Dendritic cell treated with granulocyte-macrophage colony-stimulating factor and Interleukin-4, amounts not matched to agents 40 ng/mL and 50 ng/mL, for 4 days (primary cell): ENCODE results near the gene TGFB1I1.

Experiments used
- H3K27ac Mint-ChIP-seq: one replicate; pipeline ENCODE4 v1.8.0; 2022; ENCODE audit warnings: mild to moderate bottlenecking, mixed read lengths
- H3K27me3 Mint-ChIP-seq: one replicate; pipeline ENCODE4 v1.8.0; 2022; ENCODE audit warnings: mild to moderate bottlenecking, mixed read lengths
- H3K36me3 Mint-ChIP-seq: one replicate; pipeline ENCODE4 v1.8.0; 2022; ENCODE audit warnings: low read depth, mixed read lengths
- H3K4me1 Mint-ChIP-seq: one replicate; pipeline ENCODE4 v1.8.0; 2022; ENCODE audit warnings: low read depth, mixed read lengths
- H3K4me3 Mint-ChIP-seq: one replicate; pipeline ENCODE4 v1.8.0; 2022; ENCODE audit warnings: mild to moderate bottlenecking, moderate library complexity, mixed read lengths
- H3K9me3 Mint-ChIP-seq: one replicate; pipeline ENCODE4 v1.8.0; 2022; ENCODE audit warnings: mixed read lengths
- intact Hi-C: fragments of 100-400 bp; cut with micrococcal nuclease; formaldehyde crosslinking; loops from one replicate; pipeline ENCODE4 v1.15.0; 2022

Gene TGFB1I1

DNA sequence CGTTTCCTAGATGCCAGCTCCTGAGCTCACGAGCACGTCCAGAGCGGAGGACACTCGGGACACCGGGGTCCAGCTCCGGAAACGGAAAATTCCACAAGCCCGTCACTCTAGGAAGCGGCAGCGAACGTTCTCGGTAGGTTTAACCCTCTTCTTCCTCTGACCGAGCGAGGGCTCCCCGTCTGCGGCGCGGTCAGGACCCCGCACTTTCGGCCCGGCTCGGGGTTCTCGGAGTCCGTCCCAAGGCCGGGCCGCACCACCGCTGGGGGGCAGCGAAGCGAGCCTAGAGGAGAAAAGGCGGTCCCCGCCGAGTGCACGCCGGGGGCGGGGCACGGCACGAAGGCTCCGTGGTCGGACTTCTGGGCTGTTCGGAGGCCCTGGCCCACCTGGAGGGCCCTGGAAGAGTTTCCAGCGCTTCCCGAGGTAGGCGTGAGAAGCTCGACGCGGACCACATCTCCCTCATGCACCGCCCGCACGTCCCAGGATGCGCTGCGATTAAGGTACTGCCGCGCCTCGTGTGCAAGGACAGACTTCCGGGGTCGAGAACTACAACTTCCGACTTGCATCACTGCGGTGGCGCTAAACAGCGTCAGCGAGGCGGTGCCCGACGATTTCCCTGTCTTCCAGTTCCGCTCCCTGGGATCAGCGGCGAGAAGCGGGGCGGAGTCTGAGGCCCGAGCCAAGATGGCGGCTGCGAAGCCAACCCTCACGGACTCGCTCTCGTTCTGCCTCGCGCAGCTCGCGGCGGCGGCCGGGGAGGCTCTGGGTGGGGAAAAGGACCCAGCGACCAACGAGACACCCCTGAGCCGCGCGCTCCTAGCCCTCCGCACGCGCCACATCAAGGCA is 12.9 kb upstream of the TGFB1I1 start, which contains the start of gene ARMC5:
Gene ARMC5, plus strand, starts transcription at position 658 of the 843 bp plus-strand sequence. Its CDS starts 24 bp downstream, at position 682.
- no peaks in the 10 kb centered on the region for H3K9me3 Mint-ChIP-seq
- H3K27me3 Mint-ChIP-seq = no peaks in the 10 kb centered on the region
- peaks cover 52% of the 10 kb centered on the region for H3K4me1 Mint-ChIP-seq
- peak within 1 kb of the TSS; percentile 99 for H3K27ac Mint-ChIP-seq
- intact Hi-C loops = no loop called here
- H3K4me3 Mint-ChIP-seq = peak within 1 kb of the TSS; percentile 89
- H3K36me3 Mint-ChIP-seq = peaks cover 48% of the 10 kb centered on the region

- Mint-ChIP-seq H3K27ac (peak overlapping the region; percentile 99), H3K9me3 (no peaks in the 10 kb centered on the region), H3K36me3 (peaks cover 57% of the 10 kb centered on the region), H3K27me3 (no peaks in the 10 kb centered on the region), H3K4me1 (peaks cover 49% of the 10 kb centered on the region), H3K4me3 (peak overlapping the region; percentile 89)
- intact Hi-C loops = loop anchor here (1.0 to 10.0 kb wide), 2 partner anchors 48 to 405 kb away; partner anchors contain the start of gene RUSF1
Observed at GRCh38 chr16:31459687-31460581, 12.0 kb upstream of the TGFB1I1 start.

GRCh38 chr16:31460582-31461002 is 11.4 kb upstream of the TGFB1I1 start:
- peak overlapping the region; percentile 99 for H3K27ac Mint-ChIP-seq
- H3K9me3 Mint-ChIP-seq = no peaks in the 10 kb centered on the region
- H3K36me3 Mint-ChIP-seq = peaks cover 59% of the 10 kb centered on the region
- intact Hi-C loops = loop anchor here (1.0 to 10.0 kb wide), 2 partner anchors 48 to 404 kb away; partner anchors contain the start of gene RUSF1
- H3K4me1 Mint-ChIP-seq = peaks cover 44% of the 10 kb centered on the region
- no peaks in the 10 kb centered on the region for H3K27me3 Mint-ChIP-seq
- H3K4me3 Mint-ChIP-seq = peak overlapping the region; percentile 89

- Mint-ChIP-seq H3K4me1 (peaks cover 44% of the 10 kb centered on the region), H3K9me3 (no peaks in the 10 kb centered on the region), H3K27me3 (no peaks in the 10 kb centered on the region), H3K27ac (peak overlapping the region; percentile 30), H3K4me3 (no peak overlapping the region), H3K36me3 (peaks cover 64% of the 10 kb centered on the region)
- intact Hi-C loops = loop anchor here (10.0 kb wide), 1 partner anchor 403 kb away; no protein-coding TSS in a partner anchor
Observed at GRCh38 chr16:31461201-31461920, 10.6 kb upstream of the TGFB1I1 start.

DNA sequence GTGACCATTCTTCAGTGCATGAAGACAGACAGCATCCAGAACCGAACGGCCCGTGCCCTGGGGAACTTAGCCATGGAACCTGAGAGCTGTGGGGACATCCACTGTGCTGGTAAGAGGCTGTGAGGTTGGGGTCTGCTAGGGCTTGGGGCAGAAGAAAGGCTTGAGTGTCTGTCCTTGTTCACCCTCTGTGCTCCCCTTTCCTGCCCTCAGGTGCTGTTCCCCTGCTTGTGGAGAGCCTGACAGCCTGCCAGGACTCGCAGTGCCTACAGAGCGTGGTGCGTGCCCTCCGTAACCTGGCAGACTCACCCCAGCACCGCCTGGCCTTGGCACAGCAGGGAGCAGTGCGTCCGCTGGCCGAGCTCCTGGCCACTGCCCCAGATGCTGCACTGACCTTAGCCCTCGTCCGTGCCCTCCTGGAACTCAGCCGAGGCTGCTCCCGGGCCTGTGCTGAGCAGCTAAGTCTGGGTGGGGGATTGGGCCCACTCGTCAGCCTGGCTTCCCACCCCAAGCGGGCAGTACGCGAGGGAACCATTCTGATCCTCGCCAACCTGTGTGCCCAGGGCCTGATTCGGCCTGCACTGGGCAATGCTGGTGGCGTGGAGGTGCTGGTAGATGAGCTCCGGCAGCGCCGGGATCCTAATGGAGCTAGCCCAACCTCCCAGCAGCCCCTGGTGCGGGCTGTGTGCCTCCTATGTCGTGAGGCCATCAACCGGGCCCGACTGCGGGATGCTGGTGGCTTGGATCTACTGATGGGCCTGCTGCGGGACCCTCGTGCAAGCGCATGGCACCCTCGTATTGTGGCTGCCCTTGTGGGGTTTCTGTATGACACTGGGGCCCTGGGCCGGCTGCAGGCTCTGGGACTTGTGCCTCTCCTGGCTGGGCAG is 9.8 kb upstream of the TGFB1I1 start:
- Mint-ChIP-seq H3K4me1 (peaks cover 44% of the 10 kb centered on the region), H3K36me3 (peaks cover 72% of the 10 kb centered on the region), H3K4me3 (no peak overlapping the region), H3K9me3 (no peaks in the 10 kb centered on the region), H3K27me3 (no peaks in the 10 kb centered on the region), H3K27ac (peak overlapping the region; percentile 30)
- intact Hi-C loops = loop anchor here (10.0 kb wide), 1 partner anchor 403 kb away; no protein-coding TSS in a partner anchor

GRCh38 chr16:31464348-31464769 is 7.6 kb upstream of the TGFB1I1 start:
- intact Hi-C loops = loop anchor here (10.0 kb wide), 1 partner anchor 400 kb away; no protein-coding TSS in a partner anchor
- no peak overlapping the region for H3K4me3 Mint-ChIP-seq
- no peaks in the 10 kb centered on the region for H3K9me3 Mint-ChIP-seq
- H3K27me3 Mint-ChIP-seq = no peaks in the 10 kb centered on the region
- H3K36me3 Mint-ChIP-seq = peaks cover 59% of the 10 kb centered on the region
- H3K27ac Mint-ChIP-seq = no peak overlapping the region
- H3K4me1 Mint-ChIP-seq = peaks cover 34% of the 10 kb centered on the region

DNA sequence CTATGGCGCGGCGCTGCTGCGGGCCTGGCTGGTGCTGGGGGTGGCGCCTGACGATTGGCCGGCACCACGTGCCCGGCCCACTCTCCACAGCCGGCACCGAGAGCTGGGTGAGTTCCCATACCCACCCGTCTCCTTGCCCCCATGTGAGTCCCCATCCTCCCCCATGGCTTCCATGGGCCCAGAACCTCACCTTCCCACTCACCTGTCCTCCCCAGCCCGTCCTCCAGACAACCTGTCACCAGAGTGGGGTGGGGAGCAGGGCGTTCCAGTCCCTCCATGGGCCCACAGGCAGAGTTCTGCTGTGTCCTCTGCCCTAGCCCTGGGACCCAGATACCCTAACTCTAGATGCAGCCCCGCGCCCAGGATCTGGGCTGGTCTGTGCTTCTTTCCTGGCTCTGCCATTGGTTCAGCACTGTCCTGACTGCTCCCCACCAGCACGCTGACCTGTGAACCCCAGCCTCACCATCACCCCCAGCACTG is 7.1 kb upstream of the TGFB1I1 start:
- peaks cover 34% of the 10 kb centered on the region for H3K4me1 Mint-ChIP-seq
- intact Hi-C loops = loop anchor here (10.0 kb wide), 1 partner anchor 400 kb away; no protein-coding TSS in a partner anchor

DNA sequence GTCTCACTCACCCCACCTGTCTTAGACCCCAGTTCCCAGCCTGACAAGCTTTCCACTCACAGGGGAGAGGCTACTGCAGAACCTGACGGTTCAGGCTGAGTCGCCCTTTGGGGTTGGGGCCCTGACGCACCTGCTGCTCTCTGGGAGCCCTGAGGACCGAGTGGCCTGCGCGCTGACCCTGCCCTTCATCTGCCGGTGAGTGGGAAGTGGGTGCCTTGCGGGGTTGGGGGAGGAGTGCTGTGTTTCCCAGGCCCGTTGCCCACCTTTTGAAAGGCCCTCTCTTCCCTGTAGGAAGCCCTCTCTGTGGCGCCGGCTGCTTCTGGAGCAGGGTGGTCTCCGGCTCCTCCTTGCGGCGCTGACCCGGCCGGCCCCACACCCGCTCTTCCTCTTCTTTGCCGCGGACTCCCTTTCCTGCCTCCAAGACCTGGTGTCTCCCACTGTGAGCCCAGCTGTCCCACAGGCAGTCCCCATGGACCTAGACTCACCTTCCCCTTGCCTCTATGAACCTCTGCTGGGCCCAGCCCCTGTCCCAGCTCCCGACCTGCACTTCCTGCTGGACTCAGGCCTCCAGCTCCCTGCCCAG is 6.1 kb upstream of the TGFB1I1 start:
- Mint-ChIP-seq H3K9me3 (no peaks in the 10 kb centered on the region), H3K4me1 (peaks cover 26% of the 10 kb centered on the region), H3K36me3 (peaks cover 58% of the 10 kb centered on the region), H3K27ac (peak overlapping the region; percentile 63), H3K27me3 (peaks cover 4% of the 10 kb centered on the region), H3K4me3 (peak overlapping the region; percentile 45)
- intact Hi-C loops = loop anchor here (10.0 kb wide), 1 partner anchor 399 kb away; no protein-coding TSS in a partner anchor

More for the DNA sequence above, 7.1 kb upstream of the TGFB1I1 start:
- Mint-ChIP-seq H3K27me3 (no peaks in the 10 kb centered on the region), H3K36me3 (peaks cover 58% of the 10 kb centered on the region), H3K4me3 (no peak overlapping the region), H3K9me3 (no peaks in the 10 kb centered on the region), H3K27ac (no peak overlapping the region)

GRCh38 chr16:31466381-31466841 is 5.5 kb upstream of the TGFB1I1 start:
- Mint-ChIP-seq H3K27ac (peak overlapping the region; percentile 63), H3K9me3 (no peaks in the 10 kb centered on the region), H3K36me3 (peaks cover 58% of the 10 kb centered on the region), H3K27me3 (peaks cover 9% of the 10 kb centered on the region), H3K4me1 (peaks cover 25% of the 10 kb centered on the region), H3K4me3 (peak overlapping the region; percentile 45)
- intact Hi-C loops = loop anchor here (10.0 kb wide), 1 partner anchor 398 kb away; no protein-coding TSS in a partner anchor

DNA sequence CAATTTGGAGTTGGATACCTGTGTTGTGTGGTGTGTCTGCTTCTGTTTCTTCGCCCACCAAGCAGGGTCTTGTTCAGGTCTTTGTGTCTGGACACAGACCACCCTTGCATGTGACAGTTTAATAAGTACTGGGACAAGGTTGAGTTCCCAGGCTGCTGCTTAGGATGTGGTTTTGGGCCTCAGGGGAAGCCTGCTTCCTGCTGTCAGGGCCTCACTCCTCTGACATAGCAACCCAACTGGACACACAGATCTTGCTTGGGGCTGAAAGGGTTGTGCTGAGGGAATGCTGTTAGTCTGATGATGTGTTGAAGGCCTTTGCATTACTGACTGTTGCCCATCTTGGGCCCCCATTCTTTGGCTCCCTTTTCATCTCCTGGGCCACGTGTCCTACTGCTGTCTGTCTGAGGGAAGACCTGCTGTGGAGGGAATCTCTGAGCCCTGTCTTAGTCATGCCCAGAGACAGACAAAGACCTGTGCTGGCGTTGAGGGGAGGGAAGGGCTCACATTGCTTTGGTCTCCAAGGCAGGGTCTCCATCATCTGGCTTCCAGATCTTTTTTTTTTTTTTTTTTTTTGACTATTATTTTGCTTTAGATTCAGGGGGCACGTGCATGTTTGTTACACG is 4.7 kb upstream of the TGFB1I1 start:
- Mint-ChIP-seq H3K36me3 (peaks cover 51% of the 10 kb centered on the region), H3K27ac (peak overlapping the region; percentile 4), H3K27me3 (peaks cover 15% of the 10 kb centered on the region), H3K4me1 (peaks cover 31% of the 10 kb centered on the region), H3K4me3 (no peak overlapping the region), H3K9me3 (no peaks in the 10 kb centered on the region)
- intact Hi-C loops = loop anchor here (10.0 kb wide), 1 partner anchor 398 kb away; no protein-coding TSS in a partner anchor

DNA sequence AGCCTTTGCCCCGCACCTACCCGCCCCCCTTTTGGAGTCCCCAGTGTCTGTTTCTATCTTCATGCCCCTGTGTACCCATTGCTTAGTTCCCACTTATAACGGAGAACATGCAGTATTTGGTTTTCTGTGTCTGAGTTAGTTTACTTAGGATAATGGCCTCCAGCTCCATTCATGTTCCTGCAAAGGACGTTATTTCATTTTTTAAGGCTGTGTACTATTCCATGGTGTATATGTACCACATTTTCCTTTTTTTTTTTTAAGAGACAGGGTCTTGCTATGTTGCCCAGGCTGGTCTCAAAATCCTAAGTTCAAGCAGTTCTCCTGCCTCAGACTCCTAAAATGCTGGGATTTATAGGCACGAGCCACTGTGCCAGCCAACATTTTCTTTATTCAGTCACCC is 4.1 kb upstream of the TGFB1I1 start:
- H3K4me1 Mint-ChIP-seq = peaks cover 37% of the 10 kb centered on the region
- H3K36me3 Mint-ChIP-seq = peaks cover 45% of the 10 kb centered on the region
- intact Hi-C loops = loop anchor here (10.0 kb wide), 1 partner anchor 397 kb away; no protein-coding TSS in a partner anchor
- H3K9me3 Mint-ChIP-seq = no peaks in the 10 kb centered on the region
- H3K27me3 Mint-ChIP-seq = peaks cover 21% of the 10 kb centered on the region
- H3K27ac Mint-ChIP-seq = no peak overlapping the region
- H3K4me3 Mint-ChIP-seq = no peak overlapping the region
